GM19193 (cell line): ENCODE data around the gene LPIN1.

Source experiments
- POLR2A ChIP-seq: IDR thresholded peaks from 4 replicates; pipeline ENCODE4 v1.6.1; 2011; ENCODE audit not compliant: insufficient read depth, insufficient read length; ENCODE audit errors: extremely low read depth

Gene LPIN1

GRCh38 chr2:11799826-11800225 is 53.4 kb downstream of the LPIN1 start:
- TF ChIP-seq POLR2A = no peak

GRCh38 chr2:11802782-11803191 is 56.4 kb downstream of the LPIN1 start:
- no peak for TF ChIP-seq POLR2A

- TF ChIP-seq POLR2A = no peak
These were observed 58.6 kb downstream of the LPIN1 start for GRCh38 chr2:11805024-11805423.

GRCh38 chr2:11805920-11806319 is 59.5 kb downstream of the LPIN1 start:
- no peak for TF ChIP-seq POLR2A

- no peak for TF ChIP-seq POLR2A
These were observed 61.0 kb downstream of the LPIN1 start for GRCh38 chr2:11807156-11808015.

- TF ChIP-seq POLR2A = no peak
These were observed 61.6 kb downstream of the LPIN1 start for GRCh38 chr2:11808016-11808400.

GRCh38 chr2:11809586-11810236 is 63.3 kb downstream of the LPIN1 start:
- TF ChIP-seq POLR2A = no peak

GRCh38 chr2:11810237-11810977 is 64.0 kb downstream of the LPIN1 start:
- no peak for TF ChIP-seq POLR2A

GRCh38 chr2:11811036-11811654 is 64.7 kb downstream of the LPIN1 start:
- TF ChIP-seq POLR2A = no peak

- TF ChIP-seq POLR2A = no peak
These were observed 66.2 kb downstream of the LPIN1 start for GRCh38 chr2:11812466-11813248.

GRCh38 chr2:11813951-11814350 is 67.5 kb downstream of the LPIN1 start:
- no peak for TF ChIP-seq POLR2A

- no peak for TF ChIP-seq POLR2A
These were observed 68.6 kb downstream of the LPIN1 start for GRCh38 chr2:11814979-11815510.

- TF ChIP-seq POLR2A = no peak
These were observed 72.8 kb downstream of the LPIN1 start for GRCh38 chr2:11819235-11819729.

- no peak for TF ChIP-seq POLR2A
These were observed 74.2 kb downstream of the LPIN1 start for GRCh38 chr2:11820650-11821049.
